ENCODE results near the gene NUDT5. TPM values are rescaled to one million over a fixed set of nuclear protein-coding genes. Genes with fewer than 3 reads are reported as not detected.

Gene NUDT5
- total RNA-seq, 1 donor from 2014 or later: 51.0 TPM

- H3K27me3 Mint-ChIP-seq (ENCODE audit: low read depth): no peaks in the 10 kb centered on the region
- no peak for DNase-seq (ENCODE audit: low spot score in 2 of 2, unreplicated experiment in 2 of 2)
- H3K9me3 Mint-ChIP-seq: no peaks in the 10 kb centered on the region
- H3K4me1 Mint-ChIP-seq: no peaks in the 10 kb centered on the region
- H3K27ac Mint-ChIP-seq: no peak overlapping the region
- H3K36me3 Mint-ChIP-seq: peaks cover 38% of the 10 kb centered on the region
- no peak for TF ChIP-seq CTCF (IDR thresholded peaks at IDR 0.05; ENCODE audit: unreplicated experiment)
- no peak overlapping the region for H3K4me3 Mint-ChIP-seq
Measured at GRCh38 chr10:12162927-12163326, 32.8 kb downstream of the NUDT5 start.

- Mint-ChIP-seq H3K27me3 (ENCODE audit: low read depth) (no peaks in the 10 kb centered on the region), H3K4me3 (no peak overlapping the region), H3K36me3 (peaks cover 45% of the 10 kb centered on the region), H3K27ac (no peak overlapping the region), H3K9me3 (no peaks in the 10 kb centered on the region), H3K4me1 (no peaks in the 10 kb centered on the region)
- DNase-seq (ENCODE audit: low spot score in 2 of 2, unreplicated experiment in 2 of 2): no peak
- no peak for TF ChIP-seq CTCF (IDR thresholded peaks at IDR 0.05; ENCODE audit: unreplicated experiment)
Measured at GRCh38 chr10:12160664-12161063, 35.0 kb downstream of the NUDT5 start.

GRCh38 chr10:12158111-12158510, 37.6 kb downstream of the NUDT5 start:
- no peak for DNase-seq (ENCODE audit: low spot score in 2 of 2, unreplicated experiment in 2 of 2)
- Mint-ChIP-seq H3K27me3 (ENCODE audit: low read depth) (no peaks in the 10 kb centered on the region), H3K4me3 (no peak overlapping the region), H3K36me3 (peaks cover 45% of the 10 kb centered on the region), H3K9me3 (no peaks in the 10 kb centered on the region), H3K27ac (no peak overlapping the region), H3K4me1 (peaks cover 4% of the 10 kb centered on the region)
- TF ChIP-seq CTCF (IDR thresholded peaks at IDR 0.05; ENCODE audit: unreplicated experiment): no peak

GRCh38 chr10:12156367-12157123, 39.1 kb downstream of the NUDT5 start:
- Mint-ChIP-seq H3K4me3 (no peak overlapping the region), H3K27me3 (ENCODE audit: low read depth) (no peaks in the 10 kb centered on the region), H3K4me1 (peaks cover 4% of the 10 kb centered on the region), H3K27ac (no peak overlapping the region), H3K36me3 (peaks cover 38% of the 10 kb centered on the region), H3K9me3 (no peaks in the 10 kb centered on the region)
- no peak for TF ChIP-seq CTCF (IDR thresholded peaks at IDR 0.05; ENCODE audit: unreplicated experiment)
- no peak for DNase-seq (ENCODE audit: low spot score in 2 of 2, unreplicated experiment in 2 of 2)

- H3K36me3 Mint-ChIP-seq: peaks cover 38% of the 10 kb centered on the region
- DNase-seq (ENCODE audit: low spot score in 2 of 2, unreplicated experiment in 2 of 2): no peak
- peaks cover 4% of the 10 kb centered on the region for H3K4me1 Mint-ChIP-seq
- H3K9me3 Mint-ChIP-seq: no peaks in the 10 kb centered on the region
- peak overlapping the region; percentile 60 for H3K27ac Mint-ChIP-seq
- no peaks in the 10 kb centered on the region for H3K27me3 Mint-ChIP-seq (ENCODE audit: low read depth)
- H3K4me3 Mint-ChIP-seq: no peak overlapping the region
- no peak for TF ChIP-seq CTCF (IDR thresholded peaks at IDR 0.05; ENCODE audit: unreplicated experiment)
Measured at GRCh38 chr10:12154516-12154915, 41.2 kb downstream of the NUDT5 start.
